H1 (cell line): ENCODE measurements around the gene FAM83F. TPM values are rescaled to one million over a fixed set of nuclear protein-coding genes. Genes with fewer than 3 reads are reported as not detected.

Experiments used
- RAD21 ChIP-seq, 2 experiments: IDR thresholded peaks in 1 of 2; conservative IDR thresholded peaks in 1 of 2; 2 replicates each; pipeline ENCODE4 v1.6.1; 2011; ENCODE audit warnings: low read depth in 2 of 2, low read length in 2 of 2, improper control_type of control experiment in 1 of 2, inconsistent platforms in 1 of 2, mild to moderate bottlenecking in 1 of 2, moderate library complexity in 1 of 2
- polyA plus RNA-seq, 7 experiments: library from polyadenylated mRNA; depleted of rRNA in 3 of 7; stranded (reverse) in 5 of 7; unstranded in 2 of 7; fragments of >200 nt in 5 of 7; fragments of 200-250 nt in 2 of 7; gene quantifications; 1 replicate in 5 of 7; 2 replicates in 1 of 7; 4 replicates in 1 of 7; pipeline versions ENCODE4 v1.2.1 to v1.2.3, GENCODE V29; 2011 to 2013; ENCODE audit warnings: missing spikeins in 2 of 7, mixed read lengths in 2 of 7
- total RNA-seq: library from RNA; stranded (reverse); fragmentation: NEBNext Ultra II Directional; extraction: Animal tissue kit (Norgen Biotek cat#: 25700); gene quantifications from 2 replicates; pipeline ENCODE4 v1.2.1, GENCODE V29; 2021

The FAM83F gene
- total and polyA plus RNA-seq, 2 of the 8 experiments (the other 6 are each of a cell fraction or from before 2014, with no cell fraction given), result 8.6 to 18.9 TPM

DNA sequence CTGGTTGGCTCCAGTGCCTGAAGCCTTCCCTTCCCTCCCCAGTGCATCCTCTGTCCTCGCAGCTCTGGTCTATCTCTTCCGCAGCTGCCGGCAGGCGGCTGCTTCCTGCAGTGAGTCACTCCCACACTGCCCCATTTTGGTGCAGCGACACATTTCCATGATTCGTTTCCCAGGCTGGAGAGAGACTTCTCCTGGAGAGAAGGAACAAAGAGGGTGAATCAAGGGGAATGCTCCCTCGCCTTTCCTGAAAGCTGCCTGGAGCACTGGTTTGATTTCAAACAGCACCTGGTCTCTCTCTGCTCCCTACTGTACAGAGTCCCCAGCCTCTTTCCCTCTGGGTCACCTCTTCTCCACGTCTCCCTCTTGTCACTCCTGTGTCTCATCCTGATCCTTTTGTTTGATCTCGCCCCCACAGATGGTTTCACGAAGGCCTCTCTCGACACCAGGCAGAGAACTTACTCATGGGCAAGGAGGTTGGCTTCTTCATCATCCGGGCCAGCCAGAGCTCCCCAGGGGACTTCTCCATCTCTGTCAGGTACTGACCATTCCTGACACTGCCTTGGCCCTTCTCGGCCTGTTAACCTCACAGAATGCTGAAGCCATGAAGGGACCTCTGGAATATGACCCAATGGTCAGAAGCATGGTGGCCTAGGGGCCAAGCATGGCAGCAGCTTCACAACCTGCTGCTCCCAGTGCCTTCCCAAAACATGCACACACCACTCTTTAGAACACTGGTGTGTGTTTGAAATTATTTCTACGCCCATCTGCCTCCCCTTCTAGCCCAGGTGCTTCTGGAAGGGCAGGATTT lies 34.9 kb upstream of the FAM83F start, which contains the start of gene TMA7B (continued):
- TF ChIP-seq RAD21 (IDR thresholded peaks at IDR 0.05 in 1 of 2, conservative IDR thresholded peaks at IDR 0.05 in 1 of 2; ENCODE audit: low read depth in 2 of 2, low read length in 2 of 2), result peak; percentile 12 to 40; a peak in 2 of 4 replicates
